Transverse colon (tissue), 4 donors: ENCODE results near the gene PI4KA. TPM values are rescaled to one million over a fixed set of nuclear protein-coding genes. Genes with fewer than 3 reads are reported as not detected.

Experiments used
- DNase-seq: peaks from one replicate; pipeline ENCODE4 v3.0.0-alpha.2; 2019
- H3K27ac ChIP-seq, 4 donors: fragments of 200-600 bp; sonication (generic); 2 replicates each; pipeline ENCODE4 v1.5.1; 2016 to 2018; ENCODE audit warnings: inconsistent platforms in 4 of 4
- H3K27me3 ChIP-seq: fragments of 200-600 bp; sonication (generic); 2 replicates; pipeline ENCODE4 v1.5.1; 2017; ENCODE audit warnings: inconsistent platforms
- H3K36me3 ChIP-seq, 4 donors: fragments of 200-600 bp; sonication (generic); 2 replicates each; pipeline ENCODE4 v1.5.1; 2017 to 2019; ENCODE audit warnings: inconsistent platforms in 4 of 4
- H3K4me1 ChIP-seq, 4 donors: fragments of 200-600 bp; sonication (generic); 2 replicates each; pipeline ENCODE4 v1.5.1; 2017 to 2020; ENCODE audit warnings: inconsistent platforms in 4 of 4
- H3K4me3 ChIP-seq, 4 donors: fragments of 200-600 bp; sonication (generic); 1 replicate in 1 of 4; 2 replicates in 3 of 4; pipeline versions ENCODE4 v1.5.1 to v1.6.1; 2017 to 2019; ENCODE audit warnings: inconsistent platforms in 4 of 4
- H3K9me3 ChIP-seq, 2 donors: fragments of 200-600 bp; sonication (generic); 2 replicates each; pipeline ENCODE4 v1.5.1; 2017 to 2019; ENCODE audit warnings: inconsistent platforms in 2 of 2
- CTCF ChIP-seq, 5 experiments: fragments of 200-600 bp in 3 of 5; fragments of 450-650 bp in 2 of 5; sonication (generic) in 3 of 5; IDR thresholded peaks; 1 replicate in 2 of 5; 2 replicates in 3 of 5; pipeline ENCODE4 v1.5.1; 2016 to 2017; ENCODE audit warnings: antibody characterized with exemption in 5 of 5, inconsistent platforms in 3 of 5, mild to moderate bottlenecking in 2 of 5, moderate library complexity in 1 of 5
- EP300 ChIP-seq: sonication (generic); formaldehyde crosslinking; IDR thresholded peaks from one replicate; pipeline ENCODE4 v1.6.1; 2017; ENCODE audit warnings: antibody characterized with exemption, low read depth
- POLR2A ChIP-seq: fragments of 450-650 bp; IDR thresholded peaks from one replicate; pipeline ENCODE4 v1.6.1; 2016; ENCODE audit warnings: antibody characterized with exemption, mild to moderate bottlenecking, moderate library complexity
- POLR2AphosphoS5 ChIP-seq, 3 donors: sonication (generic); formaldehyde crosslinking; IDR thresholded peaks; one replicate each; pipeline ENCODE4 v1.6.1; 2016; ENCODE audit warnings: antibody characterized with exemption in 3 of 3
- WGBS, 2 donors: methylation state at CpG; one replicate each; pipeline ENCODE4 v1.1.5; 2018; ENCODE audit warnings: low coverage in 1 of 2; 5-methylcytosine and 5-hydroxymethylcytosine counted together
- in situ Hi-C, 4 donors: fragments of 200-750 bp; cut with MboI; loops; one replicate each; pipeline versions ENCODE4 v1.15.0 to v1.15.1; 2017; ENCODE audit warnings: low sequenced_read_pairs in 3 of 4, low pct_ligation_motif_present in 1 of 4, low pct_unique_long_range_greater_than_20kb in 1 of 4
- intact Hi-C: fragments of 100-400 bp; cut with DNase I; formaldehyde crosslinking; loops from one replicate; pipeline ENCODE4 v1.15.1; 2023; ENCODE audit warnings: low total_unique reads
- total RNA-seq, 4 donors: library from RNA; depleted of rRNA; stranded (reverse); fragments of >200 nt; gene quantifications; one replicate each; pipeline ENCODE4 v1.1.0, GENCODE V29; 2016

Gene PI4KA
- total RNA-seq, 4 donors from 2014 or later = 90.8 to 126 (median 109) TPM

GRCh38 chr22:20782083-20782482 is 76.5 kb downstream of the PI4KA start:
- H3K4me3 ChIP-seq = no peak overlapping the region
- in situ Hi-C loops = no loop called here
- H3K27me3 ChIP-seq = no peaks in the 10 kb centered on the region
- peaks cover 0 to 11% (median 7%) of the 10 kb centered on the region in 4 donors for H3K4me1 ChIP-seq
- 81 to 83% methylated on average over 4 of the region's 4 CpGs for WGBS, 2 donors
- H3K27ac ChIP-seq = no peak overlapping the region
- peaks cover 0 to 9% (median 3%) of the 10 kb centered on the region in 4 donors for H3K36me3 ChIP-seq
- no peak for TF ChIP-seq EP300
- no peak for TF ChIP-seq POLR2A
- no peak for TF ChIP-seq POLR2AphosphoS5 (IDR thresholded peaks at IDR 0.05)
- no peak for TF ChIP-seq CTCF (IDR thresholded peaks at IDR 0.05)
- H3K9me3 ChIP-seq = no peaks in the 10 kb centered on the region
- intact Hi-C loops = no loop called here
- DNase-seq = no peak

GRCh38 chr22:20781272-20781990 is 77.2 kb downstream of the PI4KA start:
- WGBS, 2 donors = 86 to 95% methylated on average over 8 to 11 of the region's 11 CpGs
- peaks cover 0 to 9% (median 3%) of the 10 kb centered on the region in 4 donors for H3K36me3 ChIP-seq
- no peak overlapping the region for H3K27ac ChIP-seq
- TF ChIP-seq POLR2A = no peak
- no peak for TF ChIP-seq POLR2AphosphoS5 (IDR thresholded peaks at IDR 0.05)
- no peak for TF ChIP-seq CTCF (IDR thresholded peaks at IDR 0.05)
- H3K27me3 ChIP-seq = no peaks in the 10 kb centered on the region
- H3K4me3 ChIP-seq = no peak overlapping the region
- DNase-seq = no peak
- in situ Hi-C loops (no loop called here), intact Hi-C loops (no loop called here)
- H3K9me3 ChIP-seq = no peaks in the 10 kb centered on the region
- H3K4me1 ChIP-seq = peaks cover 0 to 12% (median 7%) of the 10 kb centered on the region in 4 donors

- WGBS, 2 donors = 91 to 100% methylated on average over 1 to 5 of the region's 5 CpGs
- H3K36me3 ChIP-seq = peaks cover 0 to 9% (median 3%) of the 10 kb centered on the region in 4 donors
- intact Hi-C loops = no loop called here
Observed at GRCh38 chr22:20779818-20780158, 78.8 kb downstream of the PI4KA start.

More at GRCh38 chr22:20779818-20780158, 78.8 kb downstream of the PI4KA start:
- TF ChIP-seq CTCF (IDR thresholded peaks at IDR 0.05) (no peak), POLR2A (no peak), POLR2AphosphoS5 (IDR thresholded peaks at IDR 0.05) (no peak), EP300 (no peak)
- no peak for DNase-seq
- Histone ChIP-seq H3K27ac (no peak overlapping the region), H3K4me3 (no peak overlapping the region), H3K9me3 (no peaks in the 10 kb centered on the region), H3K4me1 (peaks cover 0 to 12% (median 7%) of the 10 kb centered on the region in 4 donors), H3K27me3 (no peaks in the 10 kb centered on the region)
- in situ Hi-C loops = no loop called here
